Fibroblast of the aortic adventitia (primary cell): ENCODE results near the gene AGXT2. TPM values are rescaled to one million over a fixed set of nuclear protein-coding genes. Genes with fewer than 3 reads are reported as not detected.

ENCODE experiments used
- DNase-seq: peaks from one replicate; pipeline ENCODE4 v3.0.0-alpha.2; 2010; ENCODE audit warnings: low read depth
- H3K4me3 ChIP-seq: 2 replicates; pipeline ENCODE4 v1.5.1; 2011; ENCODE audit warnings: low read depth, mild to moderate bottlenecking, control low read depth, low read length, moderate library complexity
- CTCF ChIP-seq: IDR thresholded peaks from 2 replicates; pipeline ENCODE4 v1.5.1; 2011; ENCODE audit warnings: mild to moderate bottlenecking, low read length, control low read depth, inconsistent platforms; ENCODE audit not compliant: insufficient read depth
- total RNA-seq: library from RNA; depleted of rRNA; stranded (reverse); fragments of >200 nt; gene quantifications from 2 replicates; pipeline ENCODE4 v1.2.3, GENCODE V29; 2012; ENCODE audit warnings: low replicate concordance

AGXT2 gene
- total RNA-seq, 1 donor = not detected

GRCh38 chr5:35073160-35073559 lies 25.4 kb upstream of the AGXT2 start:
- DNase-seq = no peak
- H3K4me3 ChIP-seq = no peak overlapping the region
- no peak for TF ChIP-seq CTCF

GRCh38 chr5:35069188-35069587 lies 21.4 kb upstream of the AGXT2 start:
- no peak overlapping the region for H3K4me3 ChIP-seq
- no peak for DNase-seq
- TF ChIP-seq CTCF = no peak

GRCh38 chr5:35067985-35068384 lies 20.2 kb upstream of the AGXT2 start:
- TF ChIP-seq CTCF = no peak
- no peak for DNase-seq
- H3K4me3 ChIP-seq = no peak overlapping the region

GRCh38 chr5:35066260-35066795 lies 18.6 kb upstream of the AGXT2 start:
- no peak for DNase-seq
- no peak for TF ChIP-seq CTCF
- H3K4me3 ChIP-seq = no peak overlapping the region

- H3K4me3 ChIP-seq = no peak overlapping the region
- no peak for TF ChIP-seq CTCF
- DNase-seq = peak; percentile 66
Measured at GRCh38 chr5:35063414-35063813, 15.7 kb upstream of the AGXT2 start.

GRCh38 chr5:35061211-35061770 lies 13.5 kb upstream of the AGXT2 start:
- no peak for TF ChIP-seq CTCF
- no peak overlapping the region for H3K4me3 ChIP-seq
- peak; percentile 66 for DNase-seq

GRCh38 chr5:35060236-35060635 lies 12.5 kb upstream of the AGXT2 start:
- H3K4me3 ChIP-seq = no peak overlapping the region
- no peak for DNase-seq
- no peak for TF ChIP-seq CTCF
